CD4-positive, alpha-beta T cell treated with Interleukin-21 for 1 hour (primary cell): ENCODE data around the gene LHFPL5.

ENCODE experiments used
- DNase-seq: peaks from one replicate; pipeline ENCODE4 v3.0.0-alpha.2; 2020

Gene LHFPL5

GRCh38 chr6:35857853-35858252, 52.7 kb downstream of the LHFPL5 start:
- no peak for DNase-seq

DNA sequence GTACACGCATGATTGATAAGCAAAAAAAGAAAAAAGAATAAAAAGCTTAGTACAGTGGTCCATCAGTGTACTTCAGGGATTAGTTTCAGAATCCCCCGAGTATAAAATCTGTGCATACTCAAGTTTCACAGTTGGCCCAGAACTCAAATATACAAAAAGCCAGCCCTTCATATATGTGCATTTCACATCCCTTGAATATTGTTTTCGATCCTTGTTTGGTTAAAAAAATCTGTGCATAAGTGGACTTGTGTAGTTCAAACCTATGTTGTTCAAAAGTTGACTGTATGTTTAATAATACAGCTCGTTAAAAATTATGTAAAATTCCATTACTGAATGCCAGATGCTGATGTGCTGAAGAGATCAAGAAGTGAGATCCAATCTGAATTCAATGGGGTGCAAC, 54.2 kb downstream of the LHFPL5 start:
- DNase-seq: no peak
